GM19468 (cell line): ENCODE results near the gene BOLA1.
"Not testable (repeated sequence)": the region's sequence is repeated elsewhere in the genome, so short reads cannot be mapped to it uniquely, and the experiment has no call there.

ENCODE experiments used
- ATAC-seq: cut with Tn5 transposase; IDR thresholded peaks from one replicate; pipeline ENCODE4 v1.9.1; 2021; ENCODE audit warnings: mild to moderate bottlenecking, moderate library complexity, moderate number of reproducible peaks; ENCODE audit not compliant: unreplicated experiment; ENCODE audit errors: extremely low read depth

Gene BOLA1

GRCh38 chr1:149899460-149900284, at the start of gene BOLA1:
Gene BOLA1, plus strand, starts transcription at chr1:149899568. Its CDS starts 492 bp downstream, at chr1:149900060.
- peak; percentile 88 for ATAC-seq

GRCh38 chr1:149849947-149850360, 49.4 kb upstream of the BOLA1 start:
- ATAC-seq: no peak

GRCh38 chr1:149850732-149851345, 48.5 kb upstream of the BOLA1 start:
- ATAC-seq: peak; percentile 34

GRCh38 chr1:149851585-149852213, 47.7 kb upstream of the BOLA1 start:
- ATAC-seq: peak; percentile 29

DNA sequence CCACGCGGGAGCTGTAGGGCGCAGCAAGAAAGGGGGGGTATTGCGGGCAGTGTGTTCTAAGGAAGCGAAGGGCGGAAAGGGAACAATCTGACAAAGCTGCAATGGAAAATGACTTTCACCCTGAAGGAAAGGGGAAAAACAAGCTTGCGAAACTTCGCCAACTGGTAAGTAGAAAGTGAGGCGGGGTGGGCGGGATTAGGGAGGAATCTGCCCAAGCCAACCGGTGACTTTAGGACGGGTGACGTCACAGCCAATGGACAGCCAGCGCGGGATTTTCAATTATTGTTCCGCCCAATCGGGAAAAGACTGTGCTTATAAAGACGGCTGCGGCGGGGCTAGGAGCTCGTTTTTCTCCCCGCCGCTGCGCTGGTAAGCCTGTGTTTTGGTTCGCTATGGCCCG, 47.1 kb upstream of the BOLA1 start:
- not testable (repeated sequence) for ATAC-seq

GRCh38 chr1:149860271-149860670, 39.1 kb upstream of the BOLA1 start:
- not testable (repeated sequence) for ATAC-seq

DNA sequence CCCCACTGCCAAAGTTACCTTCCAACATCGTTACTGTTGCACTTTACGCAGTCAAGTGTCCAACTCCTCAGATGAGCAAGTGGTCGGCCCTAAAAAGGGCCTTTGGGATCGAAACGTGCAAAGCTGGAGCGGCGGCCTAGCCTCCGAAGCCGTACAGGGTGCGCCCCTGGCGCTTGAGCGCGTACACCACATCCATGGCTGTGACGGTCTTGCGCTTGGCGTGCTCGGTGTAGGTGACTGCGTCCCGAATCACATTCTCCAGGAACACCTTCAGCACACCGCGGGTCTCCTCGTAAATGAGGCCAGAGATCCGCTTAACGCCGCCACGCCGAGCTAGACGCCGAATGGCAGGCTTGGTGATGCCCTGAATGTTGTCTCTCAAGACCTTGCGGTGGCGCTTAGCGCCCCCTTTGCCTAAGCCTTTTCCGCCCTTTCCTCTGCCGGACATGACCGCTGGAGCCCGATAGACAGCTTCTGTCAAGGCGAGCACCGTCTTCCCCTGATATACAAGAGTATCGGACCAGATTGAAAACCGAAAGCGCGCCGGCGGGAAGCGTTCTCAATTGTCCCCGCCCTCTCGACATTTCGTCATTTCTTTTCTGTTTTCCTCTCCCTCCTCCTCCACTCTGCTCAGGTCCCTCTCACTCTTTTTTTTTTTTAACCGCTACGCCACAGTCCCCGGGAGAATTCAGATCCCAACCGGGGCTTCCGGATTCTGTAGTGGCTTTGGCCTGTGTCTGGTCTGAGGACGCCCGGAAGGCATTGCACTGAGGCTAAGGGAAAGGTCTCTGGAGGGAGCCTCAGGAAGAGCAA, 38.5 kb upstream of the BOLA1 start:
- ATAC-seq: peak; percentile 49

DNA sequence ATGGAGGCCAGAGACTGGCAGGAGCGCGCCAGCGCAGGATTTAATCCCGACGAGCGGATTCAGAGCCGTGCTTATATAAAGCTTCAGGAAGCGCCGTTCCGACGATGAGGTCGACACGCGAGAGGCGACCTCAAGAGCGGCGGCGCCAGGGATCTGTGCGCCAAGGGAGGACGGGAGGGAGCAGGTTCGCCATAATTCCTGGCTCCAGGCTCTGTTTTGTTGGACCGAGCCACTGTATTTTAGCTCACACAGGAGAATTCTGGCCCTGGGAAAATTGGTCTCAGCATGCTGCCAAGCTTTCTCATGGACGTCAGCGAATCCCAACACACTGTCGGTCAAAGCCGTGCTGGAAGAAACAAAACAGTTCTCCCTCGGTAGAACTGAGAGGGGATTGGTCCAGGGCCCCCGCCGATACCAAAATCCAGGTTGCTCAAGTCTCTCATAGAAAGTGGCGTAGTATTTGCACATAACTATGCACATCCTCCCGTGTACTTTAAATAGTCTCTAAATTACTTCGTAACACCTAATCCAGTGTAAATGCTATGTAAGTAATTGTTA, 37.8 kb upstream of the BOLA1 start:
- not testable (repeated sequence) for ATAC-seq

DNA sequence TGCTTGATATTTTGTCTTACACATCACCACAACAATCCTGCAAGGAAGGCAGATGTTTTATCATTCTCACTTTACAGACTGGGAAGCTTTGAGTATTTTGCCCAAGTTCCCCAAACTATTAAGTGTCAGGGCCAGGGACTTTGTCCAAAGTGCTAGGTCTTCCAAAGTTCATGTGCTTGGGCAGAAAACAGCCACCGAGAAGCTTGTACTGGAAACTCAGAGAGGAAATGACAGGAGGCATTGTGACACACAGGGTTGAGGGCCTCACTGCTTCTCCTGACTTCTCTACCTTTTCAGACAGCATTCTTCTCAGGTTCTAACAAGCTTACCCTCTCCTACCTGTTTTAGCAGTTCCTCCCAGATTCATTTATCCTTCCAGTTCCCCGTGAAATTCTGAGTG, 32.5 kb upstream of the BOLA1 start:
- not testable (repeated sequence) for ATAC-seq

DNA sequence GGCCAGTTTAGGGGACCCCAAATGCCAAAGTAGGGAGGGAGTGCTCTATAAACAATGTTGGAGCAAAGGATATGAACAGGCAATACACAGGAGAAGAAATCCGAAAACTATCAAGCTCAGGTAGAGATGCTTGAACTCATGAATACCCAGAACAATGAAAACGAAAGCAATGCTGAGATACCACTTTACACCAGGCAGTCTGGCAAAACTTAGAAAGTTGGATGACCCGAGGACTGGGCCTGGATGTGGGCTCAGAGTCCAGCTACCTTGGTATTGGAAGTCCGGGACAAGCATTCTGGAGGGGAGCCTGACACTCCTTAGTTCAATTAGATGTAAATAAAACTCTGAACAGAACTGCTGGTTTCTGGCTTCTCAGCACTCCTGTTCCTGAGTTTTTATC, 26.3 kb upstream of the BOLA1 start:
- not testable (repeated sequence) for ATAC-seq

DNA sequence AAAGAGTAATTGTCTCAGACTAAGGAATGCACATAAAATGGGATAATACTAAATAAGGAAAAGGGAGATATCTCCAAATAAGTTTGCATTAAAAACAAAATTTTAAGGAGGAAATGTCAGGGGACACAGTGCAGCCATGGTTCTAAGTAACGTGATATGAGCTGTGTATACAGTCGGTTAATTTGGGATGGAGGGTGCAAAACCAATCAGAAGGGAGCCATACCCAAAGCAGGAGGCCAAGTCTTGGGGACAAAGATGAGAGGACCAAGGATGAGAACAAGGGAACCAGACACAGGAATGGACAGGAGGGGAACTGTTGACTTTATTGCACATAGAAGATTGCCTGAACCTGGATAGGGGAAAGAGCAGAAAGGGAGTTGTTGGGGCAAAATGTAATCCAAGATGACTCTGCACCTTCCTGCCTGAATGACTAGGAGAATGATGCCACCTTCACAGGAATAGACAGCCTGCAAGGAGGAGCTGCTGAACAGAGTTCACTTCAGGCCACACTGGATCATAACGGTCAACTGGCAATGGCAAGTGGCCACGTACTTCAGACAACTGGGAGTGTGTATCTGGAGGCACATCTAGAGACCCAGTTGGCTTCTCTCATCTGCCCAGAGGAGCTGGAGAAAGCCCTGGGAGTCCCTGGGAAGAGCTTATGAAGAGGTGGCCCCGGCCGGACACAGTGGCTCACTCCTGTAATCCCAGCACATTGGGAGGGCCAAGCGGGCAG, 22.0 kb upstream of the BOLA1 start:
- no peak for ATAC-seq

DNA sequence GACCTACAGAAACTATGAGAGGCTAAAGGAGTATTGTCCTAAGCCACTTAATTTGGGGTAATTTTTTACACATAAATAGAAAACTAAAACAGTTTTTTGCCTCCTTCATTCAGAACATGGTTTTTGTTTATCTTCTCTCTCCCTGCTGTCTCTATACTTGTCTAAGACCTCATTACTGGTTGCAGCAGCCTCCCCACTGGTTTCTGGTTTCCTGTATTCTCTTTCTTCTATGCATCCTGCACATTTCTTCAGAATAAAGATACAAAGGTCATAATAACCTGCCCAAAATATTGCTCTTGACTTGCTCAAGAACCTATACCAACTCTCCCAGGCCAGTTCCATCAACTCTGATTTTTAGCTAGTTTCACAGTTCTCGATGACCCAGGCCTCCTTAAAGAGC, 19.8 kb upstream of the BOLA1 start:
- no peak for ATAC-seq

DNA sequence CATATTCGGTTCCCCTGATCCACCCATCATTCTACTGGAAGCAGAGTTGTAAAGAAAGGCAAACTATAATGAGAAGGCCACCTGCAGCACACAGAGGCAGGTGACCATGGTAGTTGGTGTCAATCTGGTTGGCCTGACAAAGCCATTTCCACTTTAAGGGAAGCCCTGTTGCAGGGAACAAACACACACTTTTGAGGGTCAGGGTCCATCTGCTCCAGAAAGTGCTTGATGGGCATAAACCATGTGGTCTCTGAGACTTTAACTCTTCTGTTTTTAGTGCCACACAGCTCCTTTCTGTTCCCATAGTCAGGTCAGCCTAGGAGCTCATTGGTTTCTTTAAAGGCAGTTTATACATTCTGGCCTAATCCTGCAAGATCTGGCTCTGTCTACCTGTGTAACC, 17.5 kb upstream of the BOLA1 start:
- no peak for ATAC-seq

DNA sequence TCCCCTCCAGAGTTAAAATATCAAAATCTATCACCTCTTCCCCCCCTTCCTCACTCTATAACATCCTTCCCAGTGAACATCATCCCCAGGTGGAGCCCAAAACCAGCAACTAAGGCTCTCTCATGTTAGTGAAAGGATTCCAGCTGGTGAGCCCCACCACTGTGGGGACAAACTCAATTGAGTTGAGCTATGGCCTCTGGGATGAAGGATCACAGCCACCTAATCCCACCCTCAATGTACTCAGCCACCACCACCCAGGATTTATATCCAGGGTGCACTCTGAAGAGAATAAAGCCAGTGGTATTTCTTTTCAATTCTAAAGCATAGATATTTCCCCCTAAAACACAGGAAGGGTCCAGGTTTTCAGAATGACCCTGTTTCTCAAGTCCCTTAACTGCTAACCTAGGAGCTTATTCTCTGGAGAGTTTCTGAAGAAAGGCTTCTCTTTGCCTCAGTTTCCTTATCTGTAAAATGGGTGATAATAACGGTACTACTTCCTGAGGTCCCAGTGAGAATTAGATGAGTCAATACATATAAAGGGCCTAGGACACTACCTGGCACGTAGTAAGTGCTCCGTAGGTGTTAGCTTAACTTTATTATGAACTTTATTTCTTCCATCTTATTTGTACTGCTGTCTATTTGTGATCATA, 15.6 kb upstream of the BOLA1 start:
- ATAC-seq: no peak

DNA sequence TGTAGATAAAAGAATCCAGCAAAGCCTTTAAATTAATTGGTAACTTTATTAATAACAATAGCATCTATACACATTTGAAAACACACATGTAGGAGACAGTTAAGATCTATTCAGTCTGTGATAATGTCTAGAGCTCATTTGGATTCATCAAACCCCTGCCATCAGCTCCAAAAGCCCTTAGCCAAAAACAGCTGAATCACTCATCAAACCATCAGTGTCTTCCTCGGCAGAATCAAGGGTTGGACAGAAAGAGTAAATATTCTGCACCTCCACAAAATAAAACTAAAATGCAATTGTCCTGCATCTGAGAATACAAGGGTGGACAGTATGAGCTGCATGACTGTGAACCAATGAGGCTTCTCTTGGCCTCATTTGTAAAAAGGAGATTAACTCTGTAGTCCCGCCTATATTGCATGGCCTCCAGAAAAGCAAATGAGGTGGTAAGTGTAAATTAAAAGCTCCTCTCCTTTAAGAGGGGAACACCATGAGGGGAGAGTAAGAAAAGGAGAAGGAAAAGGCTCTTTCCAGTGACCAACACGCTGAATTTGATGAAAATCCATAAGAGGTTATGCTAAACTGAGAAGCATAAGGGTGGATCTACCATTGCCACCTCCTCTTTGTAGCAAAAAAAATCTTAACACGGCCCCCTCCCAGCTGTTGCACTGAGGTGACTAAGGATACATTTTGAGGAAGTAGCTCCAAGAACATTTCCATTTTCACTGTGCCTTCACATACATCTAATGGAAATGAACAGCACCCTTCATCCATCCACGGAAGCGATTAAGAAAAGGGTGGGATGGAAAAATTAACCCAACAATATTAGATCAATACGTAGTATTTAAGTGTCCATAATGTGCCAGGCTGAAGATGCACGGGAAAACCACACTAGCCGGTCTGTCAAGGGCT, 14.7 kb upstream of the BOLA1 start:
- no peak for ATAC-seq

GRCh38 chr1:149885339-149886120, 13.8 kb upstream of the BOLA1 start:
- no peak for ATAC-seq

DNA sequence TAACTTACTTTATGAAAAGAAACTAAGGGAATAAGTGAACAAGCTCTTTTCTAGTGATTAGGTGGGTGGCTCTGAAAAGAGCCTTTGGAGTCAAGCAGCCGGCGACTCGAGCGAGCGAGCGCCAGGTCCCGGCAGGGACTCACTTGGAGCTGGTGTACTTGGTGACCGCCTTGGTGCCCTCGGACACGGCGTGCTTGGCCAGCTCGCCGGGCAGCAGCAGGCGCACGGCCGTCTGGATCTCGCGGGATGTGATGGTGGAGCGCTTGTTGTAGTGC, 13.3 kb upstream of the BOLA1 start:
- not testable (repeated sequence) for ATAC-seq
